K562 (cell line): ENCODE measurements around the gene TMEM72. TPM values are rescaled to one million over a fixed set of nuclear protein-coding genes. Genes with fewer than 3 reads are reported as not detected.

Experiments
- CTBP1 ChIP-seq: fragments of 450-650 bp; IDR thresholded peaks from 2 replicates; pipeline ENCODE4 v1.6.1; 2016; ENCODE audit warnings: borderline replicate concordance
- FOS ChIP-seq: IDR thresholded peaks from 3 replicates; pipeline ENCODE4 v1.6.1; 2011; ENCODE audit not compliant: insufficient read length; ENCODE audit errors: extremely low read depth
- FOXJ2 ChIP-seq: fragments of 200-800 bp; sonication (Bioruptor generic); IDR thresholded peaks from 2 replicates; pipeline ENCODE4 v1.6.1; 2016; ENCODE audit warnings: missing genetic modification characterization, missing compliant biosample characterization
- MCM5 ChIP-seq: fragments of 450-650 bp; IDR thresholded peaks from 2 replicates; pipeline ENCODE4 v1.6.1; 2016; ENCODE audit warnings: low read depth
- MXI1 ChIP-seq: IDR thresholded peaks from 2 replicates; pipeline ENCODE4 v1.6.1; 2011; ENCODE audit warnings: low read depth, mild to moderate bottlenecking, improper control_type of control experiment, low read length
- MYBL2 ChIP-seq, 2 experiments: fragments of 450-650 bp in 1 of 2; sonication (generic) in 1 of 2; formaldehyde crosslinking in 1 of 2; IDR thresholded peaks; 2 replicates each; pipeline versions ENCODE4 v1.6.1 to v1.8.1; 2017 to 2022; ENCODE audit warnings: borderline replicate concordance in 1 of 2, inconsistent platforms in 1 of 2, low read depth in 1 of 2, mild to moderate bottlenecking in 1 of 2, missing genetic modification reagents in 1 of 2, moderate library complexity in 1 of 2
- MYNN ChIP-seq, 2 experiments: sonication (generic); formaldehyde crosslinking in 1 of 2; IDR thresholded peaks; 2 replicates each; pipeline versions ENCODE4 v1.5.0 to v1.6.1; 2016 to 2020; ENCODE audit warnings: antibody characterized with exemption in 1 of 2, missing genetic modification reagents in 1 of 2
- POLR2B ChIP-seq: fragments of 450-650 bp; IDR thresholded peaks from 2 replicates; pipeline ENCODE4 v1.6.1; 2018; ENCODE audit warnings: low read depth; ENCODE audit not compliant: partially characterized antibody
- REST ChIP-seq, 2 experiments: fragments of 450-650 bp; formaldehyde crosslinking in 1 of 2; IDR thresholded peaks; 2 replicates each; pipeline versions ENCODE4 v1.4.0 to v1.6.1; 2014 to 2020; ENCODE audit warnings: mild to moderate bottlenecking in 2 of 2, borderline replicate concordance in 1 of 2, low read depth in 1 of 2
- RNF219 ChIP-seq: fragments of 250-450 bp; sonication (Bioruptor Pico); IDR thresholded peaks from 2 replicates; pipeline ENCODE4 v1.5.0; 2022; ENCODE audit warnings: mild to moderate bottlenecking
- ZBTB26 ChIP-seq: fragments of 450-650 bp; formaldehyde crosslinking; IDR thresholded peaks from 2 replicates; pipeline ENCODE4 v1.4.0; 2022; ENCODE audit warnings: missing genetic modification characterization
- ZNF263 ChIP-seq: sonication (generic); formaldehyde crosslinking; IDR thresholded peaks from 2 replicates; pipeline ENCODE4 v1.8.0; 2022; ENCODE audit warnings: mild to moderate bottlenecking, missing genetic modification reagents, borderline replicate concordance
- ZNF282 ChIP-seq: sonication (generic); formaldehyde crosslinking; IDR thresholded peaks from 2 replicates; pipeline ENCODE4 v1.8.1; 2023; ENCODE audit warnings: missing genetic modification reagents
- ZNF655 ChIP-seq: fragments of 250-450 bp; sonication (Bioruptor Pico); IDR thresholded peaks from 2 replicates; pipeline ENCODE4 v1.5.0; 2021
- polyA plus RNA-seq, 8 experiments: library from polyadenylated mRNA; depleted of rRNA in 4 of 8; stranded (reverse) in 5 of 8; unstranded in 3 of 8; fragments of >200 nt; fragmentation: Nextera tagmentation in 2 of 8; fragmentation: Illumina TruSeq in 1 of 8; extraction: Ambion mirVana in 2 of 8; extraction: Trizol in 1 of 8; gene quantifications; 2 replicates each; pipeline versions ENCODE4 v1.2.1 to v1.2.3, GENCODE V29; 2011 to 2014; ENCODE audit warnings: inconsistent platforms in 1 of 8, missing spikeins in 1 of 8
- total RNA-seq, 7 experiments: library from RNA; depleted of rRNA in 6 of 7; stranded (reverse); fragments of >200 nt in 6 of 7; fragmentation: Illumina TruSeq in 2 of 7; extraction: Trizol in 2 of 7; gene quantifications; 2 replicates each; pipeline versions ENCODE4 v1.2.1 to v1.2.3, GENCODE V29; 2011 to 2021; ENCODE audit warnings: low replicate concordance in 1 of 7

TMEM72 gene
- total and polyA plus RNA-seq, 9 of the 15 experiments (the other 6 are each of a cell fraction or from before 2014, with no cell fraction given), result not detected

GRCh38 chr10:44913350-44914081 lies 2.4 kb downstream of the TMEM72 start (continued):
- no peak for TF ChIP-seq MYBL2 (IDR thresholded peaks at IDR 0.05; ENCODE audit: low read depth)
- TF ChIP-seq MYBL2 (CRISPR knock-in tag; IDR thresholded peaks at IDR 0.05; ENCODE audit: borderline replicate concordance), result no peak
- TF ChIP-seq REST (IDR thresholded peaks at IDR 0.05; ENCODE audit: borderline replicate concordance), result no peak
- TF ChIP-seq REST (CRISPR knock-in tag; IDR thresholded peaks at IDR 0.05; ENCODE audit: low read depth), result no peak
- peak; percentile 46; the same call in 1 of the 2 replicates for TF ChIP-seq ZBTB26 (CRISPR knock-in tag)
- no peak for TF ChIP-seq ZNF655 (CRISPR knock-in tag)
- no peak for TF ChIP-seq POLR2B
- TF ChIP-seq CTBP1, result peak; percentile 66; the same call in 1 of the 2 replicates
- TF ChIP-seq FOXJ2 (tag), result no peak
- TF ChIP-seq MXI1, result no peak
- TF ChIP-seq FOS, result no peak
- TF ChIP-seq MYNN (IDR thresholded peaks at IDR 0.05), result peak; percentile 93
- TF ChIP-seq MYNN (CRISPR knock-in tag; IDR thresholded peaks at IDR 0.05), result no peak
- TF ChIP-seq ZNF282 (CRISPR knock-in tag), result no peak
- TF ChIP-seq RNF219 (CRISPR knock-in tag), result no peak
- no peak for TF ChIP-seq MCM5
- no peak for TF ChIP-seq ZNF263 (CRISPR knock-in tag)
